ENCODE measurements around the gene CDKN3.
"Not testable (repeated sequence)": the region's sequence is repeated elsewhere in the genome, so short reads cannot be mapped to it uniquely, and the experiment has no call there.

The CDKN3 gene

GRCh38 chr14:54370323-54371198 lies 26.2 kb upstream of the CDKN3 start:
- no peak for DNase-seq (ENCODE audit: low spot score)

- DNase-seq (ENCODE audit: low spot score): no peak
These were observed 22.5 kb upstream of the CDKN3 start for GRCh38 chr14:54374117-54374884.

GRCh38 chr14:54377501-54377900 lies 19.3 kb upstream of the CDKN3 start:
- DNase-seq (ENCODE audit: low spot score): no peak

GRCh38 chr14:54378893-54379292 lies 17.9 kb upstream of the CDKN3 start:
- not testable (repeated sequence) for DNase-seq (ENCODE audit: low spot score)

GRCh38 chr14:54380558-54380957 lies 16.2 kb upstream of the CDKN3 start:
- not testable (repeated sequence) for DNase-seq (ENCODE audit: low spot score)

GRCh38 chr14:54381821-54382220 lies 15.0 kb upstream of the CDKN3 start:
- no peak for DNase-seq (ENCODE audit: low spot score)

GRCh38 chr14:54383835-54384234 lies 13.0 kb upstream of the CDKN3 start:
- no peak for DNase-seq (ENCODE audit: low spot score)

- no peak for DNase-seq (ENCODE audit: low spot score)
These were observed 11.3 kb upstream of the CDKN3 start for GRCh38 chr14:54385556-54385955.

- DNase-seq (ENCODE audit: low spot score): peak; percentile 61
These were observed 9.5 kb upstream of the CDKN3 start for GRCh38 chr14:54387328-54387727.

- no peak for DNase-seq (ENCODE audit: low spot score)
These were observed 4.5 kb upstream of the CDKN3 start for GRCh38 chr14:54392131-54392859.

- not testable (repeated sequence) for DNase-seq (ENCODE audit: low spot score)
These were observed 3.6 kb upstream of the CDKN3 start for GRCh38 chr14:54392986-54393884.

- no peak for DNase-seq (ENCODE audit: low spot score)
These were observed 2.2 kb upstream of the CDKN3 start for GRCh38 chr14:54394596-54394995.

- DNase-seq (ENCODE audit: low spot score): no peak
These were observed 1.5 kb upstream of the CDKN3 start for GRCh38 chr14:54395284-54395683.

GRCh38 chr14:54395716-54396115 lies 1.1 kb upstream of the CDKN3 start:
- DNase-seq (ENCODE audit: low spot score): no peak

- no peak for DNase-seq (ENCODE audit: low spot score)
These were observed 669 bp upstream of the CDKN3 start for GRCh38 chr14:54396183-54396492.

- no peak for DNase-seq (ENCODE audit: low spot score)
These were observed 2.8 kb downstream of the CDKN3 start for GRCh38 chr14:54399560-54399959.

- not testable (repeated sequence) for DNase-seq (ENCODE audit: low spot score)
These were observed 6.7 kb downstream of the CDKN3 start for GRCh38 chr14:54403401-54404005.

- no peak for DNase-seq (ENCODE audit: low spot score)
These were observed 13.4 kb downstream of the CDKN3 start for GRCh38 chr14:54410215-54410614.

GRCh38 chr14:54411371-54411770 lies 14.6 kb downstream of the CDKN3 start:
- DNase-seq (ENCODE audit: low spot score): no peak

GRCh38 chr14:54420478-54421142 lies 23.8 kb downstream of the CDKN3 start:
- peak; percentile 52 for DNase-seq (ENCODE audit: low spot score)

GRCh38 chr14:54423991-54424390 lies 27.2 kb downstream of the CDKN3 start:
- DNase-seq (ENCODE audit: low spot score): no peak

All from kidney tubule cell (primary cell).